ENCODE measurements around the gene MUC5B.

GRCh38 chr11:1297011-1297575 lies 74.2 kb downstream of the MUC5B start:
- no peak for TF ChIP-seq CTCF (conservative IDR thresholded peaks at IDR 0.05; ENCODE audit: low read depth, low read length)
- no peak for TF ChIP-seq EZH2 (IDR thresholded peaks at IDR 0.05; ENCODE audit: borderline replicate concordance, low read depth, low read length, poor library complexity, severe bottlenecking)
